Measurements from ENCODE around the gene GOLGA1.
A peak's percentile ranks its signal among the peaks of the same experiment; 100 is the strongest.

Gene GOLGA1

GRCh38 chr9:124882231-124882630 lies 58.7 kb downstream of the GOLGA1 start:
- no peak for DNase-seq (ENCODE audit: low read depth in 2 of 2)

- no peak for DNase-seq (ENCODE audit: low read depth in 2 of 2)
Observed at GRCh38 chr9:124881138-124881743, 59.6 kb downstream of the GOLGA1 start.

- DNase-seq (ENCODE audit: low read depth in 2 of 2): no peak
Observed at GRCh38 chr9:124880501-124880900, 60.4 kb downstream of the GOLGA1 start.

- no peak for DNase-seq (ENCODE audit: low read depth in 2 of 2)
Observed at GRCh38 chr9:124879226-124879625, 61.7 kb downstream of the GOLGA1 start.

GRCh38 chr9:124878518-124878917 lies 62.4 kb downstream of the GOLGA1 start:
- no peak for DNase-seq (ENCODE audit: low read depth in 2 of 2)

GRCh38 chr9:124878021-124878420 lies 62.9 kb downstream of the GOLGA1 start:
- DNase-seq (ENCODE audit: low read depth in 2 of 2): no peak

- DNase-seq (ENCODE audit: low read depth in 2 of 2): no peak
Observed at GRCh38 chr9:124877021-124877782, 63.7 kb downstream of the GOLGA1 start.

- no peak for DNase-seq (ENCODE audit: low read depth in 2 of 2)
Observed at GRCh38 chr9:124875501-124875900, 65.4 kb downstream of the GOLGA1 start.

GRCh38 chr9:124873664-124874063 lies 67.2 kb downstream of the GOLGA1 start:
- DNase-seq (ENCODE audit: low read depth in 2 of 2): no peak

GRCh38 chr9:124871156-124871561 lies 69.7 kb downstream of the GOLGA1 start:
- DNase-seq (ENCODE audit: low read depth in 2 of 2): no peak

- DNase-seq (ENCODE audit: low read depth in 2 of 2): no peak
Observed at GRCh38 chr9:124870723-124871122, 70.2 kb downstream of the GOLGA1 start.

- peak; percentile 75 to 76 for DNase-seq (ENCODE audit: low read depth in 2 of 2)
Observed at GRCh38 chr9:124869986-124870560, 70.8 kb downstream of the GOLGA1 start.

- DNase-seq (ENCODE audit: low read depth in 2 of 2): no peak
Observed at GRCh38 chr9:124869466-124869985, 71.4 kb downstream of the GOLGA1 start.

- DNase-seq (ENCODE audit: low read depth in 2 of 2): peak; percentile 82 to 84
Observed at GRCh38 chr9:124868511-124869465, 72.1 kb downstream of the GOLGA1 start.

- no peak for DNase-seq (ENCODE audit: low read depth in 2 of 2)
Observed at GRCh38 chr9:124863371-124863871, 77.5 kb downstream of the GOLGA1 start.

- peak; percentile 91 to 92 for DNase-seq (ENCODE audit: low read depth in 2 of 2)
Observed at GRCh38 chr9:124861342-124862229, 79.3 kb downstream of the GOLGA1 start, which contains the start of the genes ARPC5L and RPL35. Gene ARPC5L (plus strand): TSS chr9:124862130. CDS start chr9:124869291, 7,161 bp downstream. Gene RPL35 (minus strand): TSS chr9:124861957. CDS start chr9:124861912, 45 bp downstream.

- DNase-seq (ENCODE audit: low read depth in 2 of 2): no peak
Observed at GRCh38 chr9:124860582-124861341, 80.1 kb downstream of the GOLGA1 start.

- DNase-seq (ENCODE audit: low read depth in 2 of 2): no peak
Observed at GRCh38 chr9:124859803-124860581, 80.9 kb downstream of the GOLGA1 start.

Measured in activated CD8-positive, alpha-beta memory T cell treated with anti-CD3 and anti-CD28 coated beads for 4 hours (primary cell).